SK-N-SH treated with all-trans-retinoic acid at 6 μM for 48 hours (cell line): Measurements from ENCODE around the gene ADI1.

Experiments used
- BACH2 ChIP-seq: fragments of 250-450 bp; sonication (Bioruptor Pico); IDR thresholded peaks from 2 replicates; pipeline ENCODE4 v1.9.0; 2021; ENCODE audit warnings: mild to moderate bottlenecking, borderline replicate concordance
- CSDC2 ChIP-seq: fragments of 250-450 bp; sonication (Bioruptor Pico); IDR thresholded peaks from 2 replicates; pipeline ENCODE4 v1.5.0; 2020; ENCODE audit warnings: mild to moderate bottlenecking, moderate library complexity
- CSRNP3 ChIP-seq: fragments of 250-450 bp; sonication (Bioruptor Pico); IDR thresholded peaks from 2 replicates; pipeline ENCODE4 v1.5.1; 2021; ENCODE audit warnings: mild to moderate bottlenecking, moderate library complexity
- GLIS3 ChIP-seq: fragments of 250-450 bp; sonication (Bioruptor Pico); IDR thresholded peaks from 2 replicates; pipeline ENCODE4 v1.5.0; 2020; ENCODE audit warnings: mild to moderate bottlenecking, moderate library complexity
- RARB ChIP-seq: fragments of 250-450 bp; sonication (Bioruptor Pico); IDR thresholded peaks from 2 replicates; pipeline ENCODE4 v1.8.0; 2021; ENCODE audit warnings: mild to moderate bottlenecking, moderate library complexity
- ZNF8 ChIP-seq: fragments of 450-650 bp; formaldehyde crosslinking; IDR thresholded peaks from 2 replicates; pipeline ENCODE4 v1.5.0; 2020; ENCODE audit warnings: mild to moderate bottlenecking, moderate library complexity

GRCh38 chr2:3490191-3491170, 28.9 kb downstream of the ADI1 start:
- TF ChIP-seq ZNF8 (no peak), CSRNP3 (no peak), CSDC2 (CRISPR knock-in tag) (no peak), BACH2 (CRISPR knock-in tag) (no peak), RARB (CRISPR knock-in tag) (no peak), GLIS3 (CRISPR knock-in tag) (no peak)
